ENCODE data around the gene ACSM6. TPM values are rescaled to one million over a fixed set of nuclear protein-coding genes. Genes with fewer than 3 reads are reported as not detected.

ACSM6 gene, protein sequence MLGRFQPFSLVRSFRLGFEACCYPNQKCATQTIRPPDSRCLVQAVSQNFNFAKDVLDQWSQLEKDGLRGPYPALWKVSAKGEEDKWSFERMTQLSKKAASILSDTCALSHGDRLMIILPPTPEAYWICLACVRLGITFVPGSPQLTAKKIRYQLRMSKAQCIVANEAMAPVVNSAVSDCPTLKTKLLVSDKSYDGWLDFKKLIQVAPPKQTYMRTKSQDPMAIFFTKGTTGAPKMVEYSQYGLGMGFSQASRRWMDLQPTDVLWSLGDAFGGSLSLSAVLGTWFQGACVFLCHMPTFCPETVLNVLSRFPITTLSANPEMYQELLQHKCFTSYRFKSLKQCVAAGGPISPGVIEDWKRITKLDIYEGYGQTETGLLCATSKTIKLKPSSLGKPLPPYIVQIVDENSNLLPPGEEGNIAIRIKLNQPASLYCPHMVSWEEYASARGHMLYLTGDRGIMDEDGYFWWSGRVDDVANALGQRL
- polyA plus RNA-seq (2012; ENCODE audit: insufficient read length, low read depth): not detected

DNA sequence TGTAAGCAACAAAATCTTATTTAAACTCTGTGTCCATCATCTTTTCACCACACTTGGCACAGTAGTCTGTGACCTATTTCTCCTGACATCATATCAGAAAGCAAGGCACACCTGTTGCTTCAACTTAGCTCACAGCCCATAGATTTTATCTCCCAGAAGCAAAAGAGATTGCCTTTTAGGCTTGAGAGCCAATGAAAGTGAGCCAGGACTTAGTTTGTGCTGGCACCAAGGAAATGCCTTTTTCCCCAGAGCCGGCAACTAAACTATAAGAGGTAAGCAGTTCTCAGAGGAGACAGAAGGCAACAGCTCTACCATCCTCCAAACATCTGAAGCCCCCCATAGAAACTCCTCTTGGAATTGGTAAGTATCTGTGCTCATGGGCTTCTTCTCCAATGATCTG, at the start of gene ACSM6:
Gene ACSM6, plus strand, starts transcription at position 295 of the 400 bp plus-strand sequence. CDS start 248 bp downstream, outside the sequence.
- TF ChIP-seq, protein P1, sequence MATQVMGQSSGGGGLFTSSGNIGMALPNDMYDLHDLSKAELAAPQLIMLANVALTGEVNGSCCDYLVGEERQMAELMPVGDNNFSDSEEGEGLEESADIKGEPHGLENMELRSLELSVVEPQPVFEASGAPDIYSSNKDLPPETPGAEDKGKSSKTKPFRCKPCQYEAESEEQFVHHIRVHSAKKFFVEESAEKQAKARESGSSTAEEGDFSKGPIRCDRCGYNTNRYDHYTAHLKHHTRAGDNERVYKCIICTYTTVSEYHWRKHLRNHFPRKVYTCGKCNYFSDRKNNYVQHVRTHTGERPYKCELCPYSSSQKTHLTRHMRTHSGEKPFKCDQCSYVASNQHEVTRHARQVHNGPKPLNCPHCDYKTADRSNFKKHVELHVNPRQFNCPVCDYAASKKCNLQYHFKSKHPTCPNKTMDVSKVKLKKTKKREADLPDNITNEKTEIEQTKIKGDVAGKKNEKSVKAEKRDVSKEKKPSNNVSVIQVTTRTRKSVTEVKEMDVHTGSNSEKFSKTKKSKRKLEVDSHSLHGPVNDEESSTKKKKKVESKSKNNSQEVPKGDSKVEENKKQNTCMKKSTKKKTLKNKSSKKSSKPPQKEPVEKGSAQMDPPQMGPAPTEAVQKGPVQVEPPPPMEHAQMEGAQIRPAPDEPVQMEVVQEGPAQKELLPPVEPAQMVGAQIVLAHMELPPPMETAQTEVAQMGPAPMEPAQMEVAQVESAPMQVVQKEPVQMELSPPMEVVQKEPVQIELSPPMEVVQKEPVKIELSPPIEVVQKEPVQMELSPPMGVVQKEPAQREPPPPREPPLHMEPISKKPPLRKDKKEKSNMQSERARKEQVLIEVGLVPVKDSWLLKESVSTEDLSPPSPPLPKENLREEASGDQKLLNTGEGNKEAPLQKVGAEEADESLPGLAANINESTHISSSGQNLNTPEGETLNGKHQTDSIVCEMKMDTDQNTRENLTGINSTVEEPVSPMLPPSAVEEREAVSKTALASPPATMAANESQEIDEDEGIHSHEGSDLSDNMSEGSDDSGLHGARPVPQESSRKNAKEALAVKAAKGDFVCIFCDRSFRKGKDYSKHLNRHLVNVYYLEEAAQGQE (IDR thresholded peaks at IDR 0.05; ENCODE audit: insufficient read depth in 1 of 2, low read depth in 2 of 2, low read length in 2 of 2): no peak
- TF ChIP-seq TAF1 (IDR thresholded peaks at IDR 0.05; ENCODE audit: borderline replicate concordance, insufficient read depth, low read length) (no peak), SIN3A (IDR thresholded peaks at IDR 0.05; ENCODE audit: borderline replicate concordance, insufficient read depth, low read length) (no peak), FOXP2 (optimal IDR thresholded peaks at IDR 0.05; ENCODE audit: borderline replicate concordance, extremely low read depth, extremely low read length, insufficient read depth) (no peak), POLR2AphosphoS5 (IDR thresholded peaks at IDR 0.05; ENCODE audit: low read depth, low read length) (no peak)

DNA sequence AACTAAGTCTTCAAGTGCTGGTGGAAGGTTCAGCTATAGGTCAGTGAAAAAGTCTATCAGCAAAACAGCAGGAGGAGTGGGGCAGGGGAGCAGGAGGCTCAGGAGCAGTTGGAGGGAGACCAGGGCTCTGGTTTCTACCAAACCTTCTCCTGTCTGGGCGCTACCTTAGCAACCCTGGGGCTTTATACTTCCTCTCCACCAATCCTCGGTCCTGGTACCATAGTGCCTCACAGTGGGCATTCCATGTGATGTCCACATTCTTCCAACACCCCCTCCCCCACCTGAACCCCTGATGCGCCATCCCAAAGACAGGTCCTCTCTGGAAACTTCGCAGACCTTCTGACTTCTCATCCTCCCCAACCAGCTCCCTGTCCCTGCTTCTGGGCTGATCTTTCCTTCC, 25.3 kb upstream of the ACSM6 start:
- TF ChIP-seq SIN3A (IDR thresholded peaks at IDR 0.05; ENCODE audit: borderline replicate concordance, insufficient read depth, low read length): no peak
- TF ChIP-seq, protein P1 (IDR thresholded peaks at IDR 0.05; ENCODE audit: insufficient read depth in 1 of 2, low read depth in 2 of 2, low read length in 2 of 2): no peak
- no peak for TF ChIP-seq FOXP2 (optimal IDR thresholded peaks at IDR 0.05; ENCODE audit: borderline replicate concordance, extremely low read depth, extremely low read length, insufficient read depth)
- no peak for TF ChIP-seq POLR2AphosphoS5 (IDR thresholded peaks at IDR 0.05; ENCODE audit: low read depth, low read length)
- no peak for TF ChIP-seq TAF1 (IDR thresholded peaks at IDR 0.05; ENCODE audit: borderline replicate concordance, insufficient read depth, low read length)

DNA sequence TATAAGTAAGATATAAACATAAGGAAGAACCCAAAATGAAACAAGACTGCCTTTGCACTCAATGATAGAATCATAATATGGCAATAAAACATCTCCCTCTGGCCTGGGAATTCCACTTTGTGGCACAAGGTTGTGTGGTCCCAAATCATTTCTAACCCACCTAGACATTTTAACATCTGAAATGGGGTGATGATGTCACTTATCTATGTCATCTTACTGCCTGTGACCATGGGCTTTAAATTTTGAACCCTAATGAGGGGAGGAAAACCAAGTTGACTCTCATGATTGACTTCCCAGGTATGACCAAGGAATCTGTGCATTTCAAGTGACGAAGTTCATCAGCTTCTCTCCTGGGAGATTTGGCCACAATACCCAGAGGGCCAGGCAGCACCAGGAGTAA, 24.5 kb upstream of the ACSM6 start:
- TF ChIP-seq TAF1 (IDR thresholded peaks at IDR 0.05; ENCODE audit: borderline replicate concordance, insufficient read depth, low read length): no peak

DNA sequence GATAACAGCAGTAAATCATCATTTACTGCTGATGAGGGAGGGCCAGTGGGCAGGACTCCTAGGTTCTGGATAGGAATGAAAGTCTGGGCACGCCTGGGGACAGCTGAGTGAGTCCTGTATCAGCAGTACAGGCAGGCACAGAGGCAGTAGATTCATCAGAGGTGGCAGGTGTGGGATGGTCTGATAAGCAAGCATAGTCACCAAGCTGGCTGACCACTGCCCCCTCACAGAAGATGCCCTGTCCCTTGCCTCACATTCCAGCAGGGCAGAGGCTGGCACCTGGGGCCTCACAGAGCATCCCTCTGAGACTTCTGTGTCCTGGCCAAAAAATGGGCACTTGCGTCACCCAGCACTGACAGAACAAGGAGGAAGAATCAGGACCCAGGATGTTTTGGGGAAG, 23.2 kb upstream of the ACSM6 start:
- TF ChIP-seq, protein P1 (IDR thresholded peaks at IDR 0.05; ENCODE audit: insufficient read depth in 1 of 2, low read depth in 2 of 2, low read length in 2 of 2): no peak
- no peak for TF ChIP-seq FOXP2 (optimal IDR thresholded peaks at IDR 0.05; ENCODE audit: borderline replicate concordance, extremely low read depth, extremely low read length, insufficient read depth)
- TF ChIP-seq POLR2AphosphoS5 (IDR thresholded peaks at IDR 0.05; ENCODE audit: low read depth, low read length): no peak
- TF ChIP-seq TAF1 (IDR thresholded peaks at IDR 0.05; ENCODE audit: borderline replicate concordance, insufficient read depth, low read length): no peak
- no peak for TF ChIP-seq SIN3A (IDR thresholded peaks at IDR 0.05; ENCODE audit: borderline replicate concordance, insufficient read depth, low read length)

DNA sequence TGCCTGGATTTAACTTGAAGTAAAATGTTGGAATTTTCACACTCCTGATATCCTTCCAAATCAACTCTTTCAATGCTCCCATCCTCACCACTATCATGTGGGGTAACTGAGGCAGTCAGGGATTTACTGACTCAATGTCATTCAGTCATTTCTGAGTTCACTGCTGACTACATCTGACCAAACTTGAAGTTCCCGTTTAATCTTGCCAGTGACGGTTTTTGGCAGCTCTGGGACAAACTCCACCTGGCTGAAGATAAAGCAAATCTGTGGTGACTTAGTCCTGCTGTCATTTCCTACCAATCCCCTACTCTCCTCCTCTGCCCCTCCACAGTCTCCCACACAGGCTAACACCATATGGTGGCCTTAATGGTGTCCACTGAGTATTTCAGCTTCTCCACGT, 22.7 kb upstream of the ACSM6 start:
- TF ChIP-seq FOXP2 (optimal IDR thresholded peaks at IDR 0.05; ENCODE audit: borderline replicate concordance, extremely low read depth, extremely low read length, insufficient read depth) (no peak), SIN3A (IDR thresholded peaks at IDR 0.05; ENCODE audit: borderline replicate concordance, insufficient read depth, low read length) (no peak), TAF1 (IDR thresholded peaks at IDR 0.05; ENCODE audit: borderline replicate concordance, insufficient read depth, low read length) (no peak), POLR2AphosphoS5 (IDR thresholded peaks at IDR 0.05; ENCODE audit: low read depth, low read length) (no peak)
- TF ChIP-seq, protein P1 (IDR thresholded peaks at IDR 0.05; ENCODE audit: insufficient read depth in 1 of 2, low read depth in 2 of 2, low read length in 2 of 2): no peak
